Trophoblast cell (in vitro differentiated cells and primary cell): ENCODE measurements around the gene PRPH2.

Source experiments
- DNase-seq, 2 donors: peaks; one replicate each; pipeline ENCODE4 v3.0.0-alpha.2; 2016
- H2AFZ ChIP-seq: 2 replicates; pipeline ENCODE4 v1.6.1; 2013; ENCODE audit warnings: low read length, moderate library complexity, mild to moderate bottlenecking; ENCODE audit not compliant: insufficient read depth, poor library complexity
- H2AK5ac ChIP-seq: 2 replicates; pipeline ENCODE4 v1.6.1; 2013; ENCODE audit warnings: mild to moderate bottlenecking, low read length
- H2BK120ac ChIP-seq: 2 replicates; pipeline ENCODE4 v1.6.1; 2013; ENCODE audit warnings: low read length, mild to moderate bottlenecking, moderate library complexity; ENCODE audit not compliant: insufficient read depth, poor library complexity
- H2BK12ac ChIP-seq: 2 replicates; pipeline ENCODE4 v1.6.1; 2013; ENCODE audit warnings: mild to moderate bottlenecking, low read length, moderate library complexity
- H2BK5ac ChIP-seq: 2 replicates; pipeline ENCODE4 v1.6.1; 2013; ENCODE audit warnings: low read length, low read depth, moderate library complexity, mild to moderate bottlenecking; ENCODE audit not compliant: poor library complexity
- H3K14ac ChIP-seq: 2 replicates; pipeline ENCODE4 v1.6.1; 2013; ENCODE audit warnings: mild to moderate bottlenecking, low read length
- H3K18ac ChIP-seq: 2 replicates; pipeline ENCODE4 v1.6.1; 2013; ENCODE audit warnings: mild to moderate bottlenecking, low read length
- H3K23ac ChIP-seq: 2 replicates; pipeline ENCODE4 v1.6.1; 2013; ENCODE audit warnings: low read length
- H3K27ac ChIP-seq: 2 replicates; pipeline ENCODE4 v1.5.1; 2013; ENCODE audit warnings: low read depth, mild to moderate bottlenecking, inconsistent platforms, low read length, moderate library complexity
- H3K27me3 ChIP-seq: 2 replicates; pipeline ENCODE4 v1.6.1; 2013; ENCODE audit warnings: inconsistent platforms, mild to moderate bottlenecking, low read length, moderate library complexity; ENCODE audit not compliant: insufficient read depth
- H3K36me3 ChIP-seq, 2 experiments: 1 replicate in 1 of 2; 2 replicates in 1 of 2; pipeline ENCODE4 v1.6.1; 2013; ENCODE audit warnings: low read length in 2 of 2, mild to moderate bottlenecking in 2 of 2, moderate library complexity in 1 of 2; ENCODE audit not compliant: insufficient read depth in 2 of 2, control insufficient read depth in 1 of 2
- H3K4ac ChIP-seq: 2 replicates; pipeline ENCODE4 v1.6.1; 2013; ENCODE audit warnings: low read depth, mild to moderate bottlenecking, low read length, moderate library complexity
- H3K4me1 ChIP-seq, 2 experiments: 1 replicate in 1 of 2; 2 replicates in 1 of 2; pipeline ENCODE4 v1.6.1; 2013; ENCODE audit warnings: low read length in 2 of 2, mild to moderate bottlenecking in 2 of 2, moderate library complexity in 1 of 2; ENCODE audit not compliant: insufficient read depth in 2 of 2, control insufficient read depth in 1 of 2
- H3K4me2 ChIP-seq: 2 replicates; pipeline ENCODE4 v1.6.1; 2013; ENCODE audit warnings: inconsistent platforms, mild to moderate bottlenecking, low read length, moderate library complexity
- H3K4me3 ChIP-seq: 2 replicates; pipeline ENCODE4 v1.5.1; 2013; ENCODE audit warnings: mild to moderate bottlenecking, low read depth, low read length, inconsistent platforms
- H3K79me1 ChIP-seq: one replicate; pipeline ENCODE4 v1.6.1; 2013; ENCODE audit warnings: low read length
- H3K79me2 ChIP-seq: 2 replicates; pipeline ENCODE4 v1.6.1; 2013; ENCODE audit warnings: low read length, mild to moderate bottlenecking; ENCODE audit not compliant: control insufficient read depth, insufficient read depth, poor library complexity
- H3K9ac ChIP-seq: 2 replicates; pipeline ENCODE4 v1.6.1; 2013; ENCODE audit warnings: mild to moderate bottlenecking, low read length
- H3K9me3 ChIP-seq: 2 replicates; pipeline ENCODE4 v1.6.1; 2013; ENCODE audit warnings: low read depth, mild to moderate bottlenecking, control low read depth, inconsistent platforms, low read length; ENCODE audit not compliant: insufficient read depth
- H4K12ac ChIP-seq: 2 replicates; pipeline ENCODE4 v1.6.1; 2013; ENCODE audit warnings: low read depth, mild to moderate bottlenecking, low read length, moderate library complexity
- H4K8ac ChIP-seq: 2 replicates; pipeline ENCODE4 v1.6.1; 2013; ENCODE audit warnings: low read depth, mild to moderate bottlenecking, low read length, moderate library complexity
- H4K91ac ChIP-seq: one replicate; pipeline ENCODE4 v1.6.1; 2013; ENCODE audit warnings: low read depth, mild to moderate bottlenecking, low read length, moderate library complexity
- WGBS: extraction: QIAGEN DNeasy Blood & Tissue Kit; methylation state at CpG from one replicate; pipeline ENCODE4 v1.1.7; 2013; ENCODE audit warnings: missing lambda C conversion rate; ENCODE audit not compliant: insufficient read length, insufficient coverage; ENCODE audit errors: extremely low coverage; 5-methylcytosine and 5-hydroxymethylcytosine counted together

The PRPH2 gene

GRCh38 chr6:42761287-42762067 is 39.1 kb upstream of the PRPH2 start:
- H3K4me1 ChIP-seq = no peaks in the 10 kb centered on the region
- H4K91ac ChIP-seq = no peak overlapping the region
- H3K4me2 ChIP-seq = no peak overlapping the region
- no peaks in the 10 kb centered on the region for H3K27me3 ChIP-seq
- H2AFZ ChIP-seq = no peak overlapping the region
- no CpG with 5 or more reads among the region's 8 CpGs for WGBS
- no peak overlapping the region for H3K4ac ChIP-seq
- no peak overlapping the region for H3K9ac ChIP-seq
- H3K18ac ChIP-seq = no peak overlapping the region
- no peaks in the 10 kb centered on the region for H3K9me3 ChIP-seq
- DNase-seq = no peak
- H2BK5ac ChIP-seq = no peak overlapping the region
- H3K36me3 ChIP-seq = no peaks in the 10 kb centered on the region
- H2BK12ac ChIP-seq = no peak overlapping the region
- H3K79me2 ChIP-seq = no peaks in the 10 kb centered on the region
- H2BK120ac ChIP-seq = no peak overlapping the region
- no peak overlapping the region for H3K14ac ChIP-seq
- H3K4me3 ChIP-seq = no peak overlapping the region
- H4K12ac ChIP-seq = no peak overlapping the region
- H3K27ac ChIP-seq = no peak overlapping the region
- no peaks in the 10 kb centered on the region for H3K79me1 ChIP-seq
- H4K8ac ChIP-seq = no peak overlapping the region
- H2AK5ac ChIP-seq = no peak overlapping the region
- no peak overlapping the region for H3K23ac ChIP-seq

- Histone ChIP-seq H3K4me1 (no peaks in the 10 kb centered on the region), H4K91ac (no peak overlapping the region), H2AK5ac (no peak overlapping the region), H3K79me2 (no peaks in the 10 kb centered on the region), H3K27me3 (no peaks in the 10 kb centered on the region), H3K79me1 (no peaks in the 10 kb centered on the region), H2BK12ac (no peak overlapping the region), H3K14ac (no peak overlapping the region), H4K12ac (no peak overlapping the region), H2BK120ac (no peak overlapping the region), H4K8ac (no peak overlapping the region), H3K9ac (no peak overlapping the region), H3K4me2 (no peak overlapping the region), H3K18ac (no peak overlapping the region), H3K27ac (no peak overlapping the region), H3K36me3 (no peaks in the 10 kb centered on the region), H3K4me3 (no peak overlapping the region), H3K23ac (no peak overlapping the region), H3K4ac (no peak overlapping the region), H3K9me3 (no peaks in the 10 kb centered on the region), H2BK5ac (no peak overlapping the region), H2AFZ (no peak overlapping the region)
- DNase-seq = no peak
- no CpG with 5 or more reads among the region's 3 CpGs for WGBS
These were observed 36.5 kb upstream of the PRPH2 start for GRCh38 chr6:42758756-42759430.

- H4K12ac ChIP-seq = no peak overlapping the region
- no peak overlapping the region for H3K18ac ChIP-seq
- H2BK12ac ChIP-seq = no peak overlapping the region
- no peaks in the 10 kb centered on the region for H3K36me3 ChIP-seq
- H3K27ac ChIP-seq = no peak overlapping the region
- no peaks in the 10 kb centered on the region for H3K79me2 ChIP-seq
- no peak overlapping the region for H4K8ac ChIP-seq
- DNase-seq = no peak
- no peaks in the 10 kb centered on the region for H3K9me3 ChIP-seq
- no peak overlapping the region for H3K14ac ChIP-seq
- H2BK120ac ChIP-seq = no peak overlapping the region
- H2BK5ac ChIP-seq = no peak overlapping the region
- no peak overlapping the region for H3K4me3 ChIP-seq
- H3K4ac ChIP-seq = no peak overlapping the region
- no peak overlapping the region for H2AK5ac ChIP-seq
- WGBS = no CpG with 5 or more reads among the region's 7 CpGs
- no peaks in the 10 kb centered on the region for H3K27me3 ChIP-seq
- no peak overlapping the region for H4K91ac ChIP-seq
- no peaks in the 10 kb centered on the region for H3K79me1 ChIP-seq
- H3K9ac ChIP-seq = no peak overlapping the region
- H3K4me2 ChIP-seq = no peak overlapping the region
- no peak overlapping the region for H2AFZ ChIP-seq
- no peak overlapping the region for H3K23ac ChIP-seq
- H3K4me1 ChIP-seq = no peaks in the 10 kb centered on the region
These were observed 34.3 kb upstream of the PRPH2 start for GRCh38 chr6:42756722-42757121.

- Histone ChIP-seq H2BK12ac (no peak overlapping the region), H3K27ac (no peak overlapping the region), H3K27me3 (no peaks in the 10 kb centered on the region), H3K4me3 (no peak overlapping the region), H3K79me2 (no peaks in the 10 kb centered on the region), H3K14ac (no peak overlapping the region), H3K4me2 (no peak overlapping the region), H3K4ac (no peak overlapping the region), H3K4me1 (no peaks in the 10 kb centered on the region), H2AFZ (no peak overlapping the region), H2BK120ac (no peak overlapping the region), H3K9ac (no peak overlapping the region), H3K23ac (no peak overlapping the region), H3K9me3 (no peaks in the 10 kb centered on the region), H4K12ac (no peak overlapping the region), H4K8ac (no peak overlapping the region), H3K36me3 (no peaks in the 10 kb centered on the region), H2BK5ac (no peak overlapping the region), H3K18ac (no peak overlapping the region), H2AK5ac (no peak overlapping the region), H3K79me1 (no peaks in the 10 kb centered on the region), H4K91ac (no peak overlapping the region)
- no CpG with 5 or more reads among the region's 5 CpGs for WGBS
- no peak for DNase-seq
These were observed 32.4 kb upstream of the PRPH2 start for GRCh38 chr6:42754759-42755158.
